ENCODE results near the gene CNTNAP2. TPM values are rescaled to one million over a fixed set of nuclear protein-coding genes. Genes with fewer than 3 reads are reported as not detected.

Gene CNTNAP2
- total RNA-seq, 1 experiment from 2014 or later = 0.03 TPM

GRCh38 chr7:146864644-146865043 lies 748.0 kb downstream of the CNTNAP2 start:
- CTCF ChIA-PET = no interaction called here
- BruUV-seq (replicated peaks) = no TSS peak
- Histone ChIP-seq H3K4me1 (ENCODE audit: control insufficient read depth, insufficient read depth, low read length) (no peaks in the 10 kb centered on the region), H3K4me3 (ENCODE audit: low read depth in 2 of 2, low read length in 2 of 2) (no peak overlapping the region), H3K27ac (ENCODE audit: low read length) (no peak overlapping the region), H3K27me3 (ENCODE audit: control insufficient read depth, insufficient read depth, low read length) (no peaks in the 10 kb centered on the region), H3K36me3 (ENCODE audit: control insufficient read depth, insufficient read depth, low read length) (no peaks in the 10 kb centered on the region), H3K9me3 (ENCODE audit: control insufficient read depth, insufficient read depth, low read depth, low read length) (no peaks in the 10 kb centered on the region)
- POLR2A ChIA-PET = no interaction called here
- intact Hi-C loops (cut with micrococcal nuclease; ENCODE audit: unreplicated experiment) (no loop called here), in situ Hi-C loops (cut with HindIII; ENCODE audit: low pct_unique_long_range_greater_than_20kb, low sequenced_read_pairs) (no loop called here)
- no peak for ATAC-seq
- no peak for DNase-seq (ENCODE audit: low read depth, low spot score)
- TF ChIP-seq POLR2AphosphoS5 (IDR thresholded peaks at IDR 0.05; ENCODE audit: low read depth, low read length) (no peak), TCF7L2 (IDR thresholded peaks at IDR 0.05; ENCODE audit: low read depth, low read length) (no peak), SIN3A (IDR thresholded peaks at IDR 0.05; ENCODE audit: borderline replicate concordance, insufficient read depth, low read depth, low read length) (no peak), REST (IDR thresholded peaks at IDR 0.05; ENCODE audit: insufficient read depth in 1 of 2, low read depth in 2 of 2, low read length in 1 of 2) (no peak)
- TF ChIP-seq, protein P1, sequence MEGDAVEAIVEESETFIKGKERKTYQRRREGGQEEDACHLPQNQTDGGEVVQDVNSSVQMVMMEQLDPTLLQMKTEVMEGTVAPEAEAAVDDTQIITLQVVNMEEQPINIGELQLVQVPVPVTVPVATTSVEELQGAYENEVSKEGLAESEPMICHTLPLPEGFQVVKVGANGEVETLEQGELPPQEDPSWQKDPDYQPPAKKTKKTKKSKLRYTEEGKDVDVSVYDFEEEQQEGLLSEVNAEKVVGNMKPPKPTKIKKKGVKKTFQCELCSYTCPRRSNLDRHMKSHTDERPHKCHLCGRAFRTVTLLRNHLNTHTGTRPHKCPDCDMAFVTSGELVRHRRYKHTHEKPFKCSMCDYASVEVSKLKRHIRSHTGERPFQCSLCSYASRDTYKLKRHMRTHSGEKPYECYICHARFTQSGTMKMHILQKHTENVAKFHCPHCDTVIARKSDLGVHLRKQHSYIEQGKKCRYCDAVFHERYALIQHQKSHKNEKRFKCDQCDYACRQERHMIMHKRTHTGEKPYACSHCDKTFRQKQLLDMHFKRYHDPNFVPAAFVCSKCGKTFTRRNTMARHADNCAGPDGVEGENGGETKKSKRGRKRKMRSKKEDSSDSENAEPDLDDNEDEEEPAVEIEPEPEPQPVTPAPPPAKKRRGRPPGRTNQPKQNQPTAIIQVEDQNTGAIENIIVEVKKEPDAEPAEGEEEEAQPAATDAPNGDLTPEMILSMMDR (IDR thresholded peaks at IDR 0.05) = no peak

GRCh38 chr7:146865696-146866095 lies 749.1 kb downstream of the CNTNAP2 start:
- TF ChIP-seq SIN3A (IDR thresholded peaks at IDR 0.05; ENCODE audit: borderline replicate concordance, insufficient read depth, low read depth, low read length) (no peak), REST (IDR thresholded peaks at IDR 0.05; ENCODE audit: insufficient read depth in 1 of 2, low read depth in 2 of 2, low read length in 1 of 2) (no peak), TCF7L2 (IDR thresholded peaks at IDR 0.05; ENCODE audit: low read depth, low read length) (no peak)
- no peak overlapping the region for H3K27ac ChIP-seq (ENCODE audit: low read length)
- in situ Hi-C loops (cut with HindIII; ENCODE audit: low pct_unique_long_range_greater_than_20kb, low sequenced_read_pairs) (no loop called here), intact Hi-C loops (cut with micrococcal nuclease; ENCODE audit: unreplicated experiment) (no loop called here)
- BruUV-seq (replicated peaks) = no TSS peak
- ChIA-PET CTCF (no interaction called here), POLR2A (no interaction called here)
- H3K36me3 ChIP-seq (ENCODE audit: control insufficient read depth, insufficient read depth, low read length) = no peaks in the 10 kb centered on the region
- no peaks in the 10 kb centered on the region for H3K4me1 ChIP-seq (ENCODE audit: control insufficient read depth, insufficient read depth, low read length)
- DNase-seq (ENCODE audit: low read depth, low spot score) (no peak), ATAC-seq (no peak)
- no peaks in the 10 kb centered on the region for H3K27me3 ChIP-seq (ENCODE audit: control insufficient read depth, insufficient read depth, low read length)
- H3K4me3 ChIP-seq (ENCODE audit: low read depth in 2 of 2, low read length in 2 of 2) = no peak overlapping the region
- H3K9me3 ChIP-seq (ENCODE audit: control insufficient read depth, insufficient read depth, low read depth, low read length) = no peaks in the 10 kb centered on the region
